Lung (tissue), 12 donors: ENCODE measurements around the gene DNAJA4. TPM values are rescaled to one million over a fixed set of nuclear protein-coding genes. Genes with fewer than 3 reads are reported as not detected.

ENCODE experiments used
- ATAC-seq: fragments of 200-7000 bp; cut with Tn5 transposase; one replicate; pipeline ENCODE4 v1.9.1; 2020; ENCODE audit warnings: moderate number of reproducible peaks; ENCODE audit not compliant: insufficient read depth, low FRiP score
- DNase-seq, 3 donors: peaks; one replicate each; pipeline ENCODE4 v3.0.0-alpha.2; 2013 to 2017
- H3K27ac ChIP-seq, 2 donors: one replicate each; pipeline ENCODE4 v1.5.1; 2013; ENCODE audit warnings: mild to moderate bottlenecking in 2 of 2, moderate library complexity in 2 of 2, control low read depth in 1 of 2, inconsistent platforms in 1 of 2, low read depth in 1 of 2, low read length in 1 of 2
- H3K27me3 ChIP-seq, 3 donors: one replicate each; pipeline ENCODE4 v1.5.1; 2013; ENCODE audit warnings: low read length in 2 of 3; ENCODE audit not compliant: control insufficient read depth in 3 of 3, insufficient read depth in 3 of 3
- H3K36me3 ChIP-seq, 4 donors: one replicate each; pipeline ENCODE4 v1.5.1; 2013; ENCODE audit warnings: low read length in 4 of 4, mild to moderate bottlenecking in 1 of 4, moderate library complexity in 1 of 4; ENCODE audit not compliant: control insufficient read depth in 4 of 4, insufficient read depth in 4 of 4
- H3K4me1 ChIP-seq, 5 donors: one replicate each; pipeline ENCODE4 v1.5.1; 2013; ENCODE audit warnings: low read length in 5 of 5, mild to moderate bottlenecking in 2 of 5, moderate library complexity in 1 of 5; ENCODE audit not compliant: control insufficient read depth in 5 of 5, insufficient read depth in 5 of 5
- H3K4me3 ChIP-seq: one replicate; pipeline ENCODE4 v1.5.1; 2013; ENCODE audit warnings: mild to moderate bottlenecking, control low read depth, moderate library complexity
- H3K9ac ChIP-seq, 2 donors: one replicate each; pipeline ENCODE4 v1.5.1; 2013; ENCODE audit warnings: low read length in 2 of 2, control low read depth in 1 of 2; ENCODE audit not compliant: insufficient read depth in 1 of 2
- H3K9me3 ChIP-seq, 4 donors: one replicate each; pipeline ENCODE4 v1.5.1; 2013; ENCODE audit warnings: low read length in 3 of 4, mild to moderate bottlenecking in 1 of 4, moderate library complexity in 1 of 4; ENCODE audit not compliant: control insufficient read depth in 4 of 4, insufficient read depth in 3 of 4
- WGBS, 2 donors: extraction: QIAGEN DNeasy Blood & Tissue Kit; methylation state at CpG; one replicate each; pipeline ENCODE4 v1.1.7; 2013; 5-methylcytosine and 5-hydroxymethylcytosine counted together
- polyA plus RNA-seq, 2 donors: library from polyadenylated mRNA; stranded (reverse); fragments of 200-250 nt; gene quantifications; one replicate each; pipeline ENCODE4 v1.2.1, GENCODE V29; 2013
- total RNA-seq, 2 donors: library from RNA; depleted of rRNA in 1 of 2; stranded (reverse); fragments of >200 nt in 1 of 2; gene quantifications; one replicate each; pipeline ENCODE4 v1.2.1, GENCODE V29; 2014 to 2021
- TF ChIP-seq, protein P1 (sequence below): IDR thresholded peaks from 2 replicates; pipeline ENCODE4 v1.5.1; 2012; ENCODE audit warnings: mild to moderate bottlenecking; ENCODE audit errors: control extremely low read depth, extremely low read depth
- donor health status: control.
- donor health status: control.
- donor health status: Bipolar disorder and iron deficiency.
- donor health status: healthy.
- donor health status: DM: yes; HTN: yes; CAD: no.

DNAJA4 gene
- total and polyA plus RNA-seq, 4 donors, result 19.3 to 74.6 (median 33.9) TPM

DNA sequence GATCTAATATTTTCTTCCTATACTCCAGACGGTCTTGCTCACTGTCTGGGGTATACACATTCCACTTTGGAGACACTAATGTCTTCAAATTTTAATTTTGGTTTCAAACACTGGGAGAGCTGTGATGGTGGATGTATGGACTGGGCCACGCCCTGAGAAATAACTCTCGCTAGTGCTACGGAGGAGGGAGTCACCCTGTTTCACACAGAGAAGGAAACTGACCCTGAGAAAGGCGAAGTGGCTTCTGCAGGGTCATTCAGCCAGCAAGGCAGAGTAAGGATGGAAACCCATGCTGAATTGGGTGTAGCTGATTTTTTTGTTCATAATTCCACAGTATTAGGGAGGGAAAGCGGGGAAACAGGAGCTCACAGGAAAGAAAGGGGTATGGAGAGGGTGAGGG lies 43.6 kb downstream of the DNAJA4 start:
- no peaks in the 10 kb centered on the region for H3K4me1 ChIP-seq
- no peak overlapping the region for H3K4me3 ChIP-seq
- no peak overlapping the region for H3K9ac ChIP-seq
- H3K27ac ChIP-seq, result no peak overlapping the region
- DNase-seq, result no peak
- 50 to 56% methylated on average over 6 of the region's 6 CpGs for WGBS, 2 donors
- TF ChIP-seq, protein P1, sequence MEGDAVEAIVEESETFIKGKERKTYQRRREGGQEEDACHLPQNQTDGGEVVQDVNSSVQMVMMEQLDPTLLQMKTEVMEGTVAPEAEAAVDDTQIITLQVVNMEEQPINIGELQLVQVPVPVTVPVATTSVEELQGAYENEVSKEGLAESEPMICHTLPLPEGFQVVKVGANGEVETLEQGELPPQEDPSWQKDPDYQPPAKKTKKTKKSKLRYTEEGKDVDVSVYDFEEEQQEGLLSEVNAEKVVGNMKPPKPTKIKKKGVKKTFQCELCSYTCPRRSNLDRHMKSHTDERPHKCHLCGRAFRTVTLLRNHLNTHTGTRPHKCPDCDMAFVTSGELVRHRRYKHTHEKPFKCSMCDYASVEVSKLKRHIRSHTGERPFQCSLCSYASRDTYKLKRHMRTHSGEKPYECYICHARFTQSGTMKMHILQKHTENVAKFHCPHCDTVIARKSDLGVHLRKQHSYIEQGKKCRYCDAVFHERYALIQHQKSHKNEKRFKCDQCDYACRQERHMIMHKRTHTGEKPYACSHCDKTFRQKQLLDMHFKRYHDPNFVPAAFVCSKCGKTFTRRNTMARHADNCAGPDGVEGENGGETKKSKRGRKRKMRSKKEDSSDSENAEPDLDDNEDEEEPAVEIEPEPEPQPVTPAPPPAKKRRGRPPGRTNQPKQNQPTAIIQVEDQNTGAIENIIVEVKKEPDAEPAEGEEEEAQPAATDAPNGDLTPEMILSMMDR, result no peak
- H3K9me3 ChIP-seq, result no peaks in the 10 kb centered on the region
- peaks cover 0 to 7% (median 2%) of the 10 kb centered on the region in 3 donors for H3K27me3 ChIP-seq
- no peak for ATAC-seq
- H3K36me3 ChIP-seq, result no peaks in the 10 kb centered on the region

DNA sequence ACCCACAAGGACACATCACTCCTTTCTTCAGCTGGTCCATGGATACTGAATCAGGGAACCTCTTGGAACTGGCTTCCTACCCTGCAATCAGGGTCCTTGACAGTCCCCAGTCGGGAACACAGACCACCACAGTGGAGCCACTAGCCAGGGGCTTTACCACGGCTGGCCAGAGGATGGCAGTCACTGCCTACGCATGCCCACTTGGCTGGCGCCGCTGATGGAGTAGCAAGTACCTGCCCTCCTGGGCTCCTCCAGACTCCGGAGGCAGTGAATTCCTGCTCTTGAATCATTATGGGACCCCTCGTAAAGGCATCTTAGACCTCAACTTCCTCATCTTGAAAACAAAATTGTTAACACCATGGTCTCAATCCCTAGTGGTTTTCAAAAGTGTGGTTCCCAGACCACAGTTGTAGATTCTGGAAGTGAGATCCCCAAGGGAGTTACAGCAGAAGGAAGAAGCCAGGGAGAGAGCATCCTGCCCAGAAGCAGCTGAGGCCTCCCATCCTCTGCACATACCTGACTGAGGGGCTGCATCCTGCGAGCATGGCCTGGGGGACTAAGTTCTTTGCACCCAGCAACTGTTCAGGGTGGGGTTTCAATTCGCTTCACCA lies 44.2 kb downstream of the DNAJA4 start:
- TF ChIP-seq, protein P1, result peak; percentile 62
- 19% methylated on average over 9 of the region's 9 CpGs for WGBS, 2 donors
- H3K4me1 ChIP-seq, result no peaks in the 10 kb centered on the region
- H3K4me3 ChIP-seq, result no peak overlapping the region
- H3K9ac ChIP-seq, result no peak overlapping the region
- peaks cover 0 to 6% (median 2%) of the 10 kb centered on the region in 3 donors for H3K27me3 ChIP-seq
- H3K27ac ChIP-seq, result no peak overlapping the region
- ATAC-seq, result no peak
- no peaks in the 10 kb centered on the region for H3K36me3 ChIP-seq
- DNase-seq, result peak; percentile 64 to 80 (median 75)
- no peaks in the 10 kb centered on the region for H3K9me3 ChIP-seq

DNA sequence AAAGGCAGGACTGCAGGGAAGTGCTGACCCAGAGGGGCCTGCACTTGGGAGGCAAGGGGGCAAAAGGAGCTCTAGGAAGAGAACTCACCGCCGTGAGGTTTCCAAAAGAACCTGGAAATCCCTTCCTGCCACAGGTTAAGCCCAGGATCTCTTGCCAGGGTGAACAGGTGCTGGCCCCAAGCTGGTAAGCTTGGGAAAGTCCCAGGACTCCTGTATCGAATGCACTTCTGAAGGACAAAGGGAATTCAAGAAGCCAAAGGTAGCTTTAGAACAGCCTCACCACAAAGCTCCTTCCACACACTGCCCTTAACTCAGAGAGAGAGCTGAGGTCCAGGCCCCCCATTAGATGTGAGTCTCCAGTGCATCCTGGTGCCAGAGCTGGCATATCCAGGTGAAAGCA lies 46.9 kb downstream of the DNAJA4 start:
- no peaks in the 10 kb centered on the region for H3K36me3 ChIP-seq
- peaks cover 0 to 3% (median 2%) of the 10 kb centered on the region in 3 donors for H3K27me3 ChIP-seq
- H3K4me1 ChIP-seq, result no peaks in the 10 kb centered on the region
- no peak overlapping the region for H3K9ac ChIP-seq
- DNase-seq (no peak), ATAC-seq (no peak)
- 71 to 88% methylated on average over 3 of the region's 3 CpGs for WGBS, 2 donors
- H3K27ac ChIP-seq, result no peak overlapping the region
- no peak overlapping the region for H3K4me3 ChIP-seq
- TF ChIP-seq, protein P1, result no peak
- no peaks in the 10 kb centered on the region for H3K9me3 ChIP-seq

DNA sequence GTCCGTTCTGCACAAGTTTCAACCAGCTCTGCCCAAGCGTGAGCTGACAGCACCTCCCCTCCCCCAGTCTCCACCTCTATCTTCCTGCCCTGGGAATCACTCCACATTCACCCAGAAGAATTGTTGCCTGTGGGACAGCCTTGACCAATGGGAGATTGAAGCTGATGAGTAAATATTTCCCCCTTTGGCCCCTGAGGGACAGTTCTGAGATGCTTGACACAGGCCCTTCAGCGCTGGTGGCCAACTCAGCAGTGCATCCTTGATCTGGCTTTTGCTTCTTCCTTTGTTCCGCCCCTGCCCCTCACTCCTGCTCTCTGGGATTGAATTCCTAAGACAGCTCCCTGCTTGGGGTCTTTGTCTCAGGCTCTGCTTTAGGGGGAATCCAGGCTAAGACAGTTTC lies 48.2 kb downstream of the DNAJA4 start:
- no peaks in the 10 kb centered on the region for H3K36me3 ChIP-seq
- TF ChIP-seq, protein P1, result no peak
- 74 to 87% methylated on average over 4 of the region's 4 CpGs for WGBS, 2 donors
- no peaks in the 10 kb centered on the region for H3K9me3 ChIP-seq
- H3K27me3 ChIP-seq, result peaks cover 0 to 2% (median 0%) of the 10 kb centered on the region in 3 donors
- H3K9ac ChIP-seq, result no peak overlapping the region
- ATAC-seq (no peak), DNase-seq (no peak)
- H3K27ac ChIP-seq, result no peak overlapping the region
- H3K4me3 ChIP-seq, result no peak overlapping the region
- H3K4me1 ChIP-seq, result no peaks in the 10 kb centered on the region
